Measurements from ENCODE around the gene TAP1. TPM values are rescaled to one million over a fixed set of nuclear protein-coding genes. Genes with fewer than 3 reads are reported as not detected.
A peak's percentile ranks its signal among the peaks of the same experiment; 100 is the strongest.

TAP1 gene
- total RNA-seq, 1 donor from 2014 or later: 50.6 TPM

DNA sequence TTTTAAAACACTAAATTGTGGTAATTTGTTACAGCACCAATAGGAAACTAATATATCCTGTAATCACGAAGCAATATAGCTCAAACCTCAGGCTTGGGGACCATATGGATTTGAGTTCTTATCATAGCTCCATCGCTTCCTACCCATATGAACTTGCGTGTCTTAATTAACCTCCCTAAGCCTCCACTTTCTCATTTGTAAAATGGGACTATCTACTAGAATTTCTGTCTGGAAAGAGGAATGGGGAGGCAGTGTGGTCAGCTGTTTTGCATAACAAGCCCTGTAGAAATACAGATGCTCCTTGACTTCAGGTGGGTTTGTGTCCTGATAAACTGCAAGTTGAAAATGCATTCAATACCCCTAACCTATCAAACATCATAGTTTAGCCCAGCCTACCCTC lies 53.8 kb downstream of the TAP1 start:
- no peaks in the 10 kb centered on the region for H3K9me3 ChIP-seq
- TF ChIP-seq POLR2AphosphoS5 (IDR thresholded peaks at IDR 0.05; ENCODE audit: insufficient read depth in 1 of 2, low read depth in 1 of 2) (no peak), POLR2A (IDR thresholded peaks at IDR 0.05) (no peak)
- TF ChIP-seq, protein P1, sequence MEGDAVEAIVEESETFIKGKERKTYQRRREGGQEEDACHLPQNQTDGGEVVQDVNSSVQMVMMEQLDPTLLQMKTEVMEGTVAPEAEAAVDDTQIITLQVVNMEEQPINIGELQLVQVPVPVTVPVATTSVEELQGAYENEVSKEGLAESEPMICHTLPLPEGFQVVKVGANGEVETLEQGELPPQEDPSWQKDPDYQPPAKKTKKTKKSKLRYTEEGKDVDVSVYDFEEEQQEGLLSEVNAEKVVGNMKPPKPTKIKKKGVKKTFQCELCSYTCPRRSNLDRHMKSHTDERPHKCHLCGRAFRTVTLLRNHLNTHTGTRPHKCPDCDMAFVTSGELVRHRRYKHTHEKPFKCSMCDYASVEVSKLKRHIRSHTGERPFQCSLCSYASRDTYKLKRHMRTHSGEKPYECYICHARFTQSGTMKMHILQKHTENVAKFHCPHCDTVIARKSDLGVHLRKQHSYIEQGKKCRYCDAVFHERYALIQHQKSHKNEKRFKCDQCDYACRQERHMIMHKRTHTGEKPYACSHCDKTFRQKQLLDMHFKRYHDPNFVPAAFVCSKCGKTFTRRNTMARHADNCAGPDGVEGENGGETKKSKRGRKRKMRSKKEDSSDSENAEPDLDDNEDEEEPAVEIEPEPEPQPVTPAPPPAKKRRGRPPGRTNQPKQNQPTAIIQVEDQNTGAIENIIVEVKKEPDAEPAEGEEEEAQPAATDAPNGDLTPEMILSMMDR (IDR thresholded peaks at IDR 0.05): no peak
- no peak overlapping the region for H3K4me3 ChIP-seq
- intact Hi-C loops (cut with DNase I): loop anchor here (10.0 kb wide), 2 partner anchors 95 to 385 kb away; no protein-coding TSS in a partner anchor
- no peaks in the 10 kb centered on the region for H3K27me3 ChIP-seq
- H3K27ac ChIP-seq: no peak overlapping the region
- no peak for DNase-seq (ENCODE audit: extremely low spot score in 2 of 2)
- no peaks in the 10 kb centered on the region for H3K36me3 ChIP-seq
- no peaks in the 10 kb centered on the region for H3K4me1 ChIP-seq

DNA sequence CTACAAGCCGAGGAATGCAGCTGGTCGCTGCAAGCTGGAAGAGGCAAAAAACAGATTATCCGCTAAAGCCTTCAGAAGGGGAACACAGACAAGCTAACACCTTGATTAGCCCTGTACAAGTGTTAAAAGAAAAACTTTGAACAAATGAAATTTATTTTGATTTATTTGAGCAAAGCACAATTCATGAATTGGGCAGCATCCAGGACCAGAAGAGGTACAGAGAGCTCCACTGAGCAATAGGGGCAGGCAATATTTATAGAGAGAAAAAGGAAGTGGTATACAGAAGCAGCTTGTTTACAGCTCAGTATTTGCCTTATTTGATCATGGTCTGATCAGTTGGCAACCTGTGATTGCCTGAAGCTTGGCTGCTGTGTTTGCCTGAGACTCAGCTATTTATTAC lies 54.3 kb downstream of the TAP1 start:
- DNase-seq (ENCODE audit: extremely low spot score in 2 of 2): no peak
- Histone ChIP-seq H3K4me1 (no peaks in the 10 kb centered on the region), H3K27me3 (no peaks in the 10 kb centered on the region), H3K36me3 (no peaks in the 10 kb centered on the region), H3K9me3 (no peaks in the 10 kb centered on the region), H3K4me3 (no peak overlapping the region), H3K27ac (no peak overlapping the region)
- TF ChIP-seq POLR2A (IDR thresholded peaks at IDR 0.05) (no peak), POLR2AphosphoS5 (IDR thresholded peaks at IDR 0.05; ENCODE audit: insufficient read depth in 1 of 2, low read depth in 1 of 2) (no peak)
- TF ChIP-seq, protein P1 (IDR thresholded peaks at IDR 0.05): no peak
- intact Hi-C loops (cut with DNase I): loop anchor here (10.0 kb wide), 2 partner anchors 94 to 384 kb away; no protein-coding TSS in a partner anchor

DNA sequence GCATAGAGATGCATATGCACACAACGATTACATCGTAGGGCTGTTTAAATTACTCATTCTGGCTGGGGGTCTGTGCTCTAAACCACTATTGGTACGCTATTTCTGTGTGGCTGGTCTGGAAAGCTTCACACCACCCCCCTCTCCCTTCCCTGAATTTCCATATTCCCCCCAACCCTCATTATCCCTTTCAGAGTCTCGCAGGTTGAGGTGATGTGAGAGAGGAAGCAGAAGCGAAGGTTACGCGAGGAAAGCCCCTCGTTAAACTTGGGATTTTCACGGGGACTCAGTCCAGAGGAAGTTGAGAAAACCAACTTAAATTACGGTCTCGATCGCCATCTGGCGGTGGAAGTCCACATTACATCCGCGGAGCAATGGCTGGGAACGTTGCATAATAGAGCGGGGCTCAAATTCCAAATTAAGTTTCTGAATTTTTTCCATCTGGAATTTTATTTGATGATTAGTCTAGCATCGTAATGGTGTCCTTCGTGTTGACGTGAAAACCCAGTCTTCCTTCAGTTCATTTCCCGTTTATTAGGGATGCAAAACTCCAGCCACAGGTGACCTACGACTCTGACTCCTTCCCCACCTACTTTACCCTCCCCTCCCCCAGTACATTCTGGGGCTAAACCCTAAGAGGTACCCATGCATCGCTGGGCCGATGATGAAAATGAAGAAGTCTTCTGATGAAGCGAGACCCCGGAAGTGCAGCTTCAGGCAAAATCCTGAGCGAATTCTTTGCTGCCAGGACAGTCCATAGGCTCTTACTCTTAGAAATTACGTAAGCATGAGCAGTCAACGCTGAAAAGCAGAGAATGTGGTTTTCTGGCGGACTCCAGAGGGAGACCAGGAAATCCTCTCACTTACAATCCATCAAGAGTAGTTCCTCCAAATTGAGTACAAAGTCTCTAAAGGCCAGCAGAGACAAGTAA lies 56.4 kb downstream of the TAP1 start:
- no peak for TF ChIP-seq POLR2A (IDR thresholded peaks at IDR 0.05)
- peak in 1 of 2 donors; percentile 45 for TF ChIP-seq POLR2AphosphoS5 (IDR thresholded peaks at IDR 0.05; ENCODE audit: insufficient read depth in 1 of 2, low read depth in 1 of 2)
- TF ChIP-seq, protein P1 (IDR thresholded peaks at IDR 0.05): peak; percentile 83 to 97 (median 87)
- Histone ChIP-seq H3K4me1 (no peaks in the 10 kb centered on the region), H3K4me3 (no peak overlapping the region), H3K9me3 (no peaks in the 10 kb centered on the region), H3K27me3 (no peaks in the 10 kb centered on the region), H3K27ac (no peak overlapping the region), H3K36me3 (no peaks in the 10 kb centered on the region)
- intact Hi-C loops (cut with DNase I): loop anchor here (10.0 kb wide), 2 partner anchors 92 to 382 kb away; no protein-coding TSS in a partner anchor
- DNase-seq (ENCODE audit: extremely low spot score in 2 of 2): no peak

Small RNAs within 50 kb of the gene (small RNA-seq; reads per million reads assigned to genes)
- gene HLA-Z: not detected

Other genes with a start within 250 kb of the TAP1 start
- gene HLA-DQA1, start 216.3 kb downstream of the TAP1 start, total RNA-seq: 7.4 TPM
- 3.2 TPM for gene HLA-DQB1, start 187.0 kb downstream of the TAP1 start, total RNA-seq
- gene HLA-DQA2, start 112.3 kb downstream of the TAP1 start, total RNA-seq: 2.2 TPM
- 4.7 TPM for gene HLA-DQB2, start 90.2 kb downstream of the TAP1 start, total RNA-seq
- gene HLA-DOB, start 36.7 kb downstream of the TAP1 start, total RNA-seq: 2.7 TPM
- gene TAP2, start 15.0 kb downstream of the TAP1 start, total RNA-seq: 19.9 TPM
- 31.9 TPM for gene PSMB8, start 9.7 kb downstream of the TAP1 start, total RNA-seq
- gene PSMB9, start 488 bp upstream of the TAP1 start, total RNA-seq: 19.6 TPM
- gene HLA-DMB, start 87.3 kb upstream of the TAP1 start, total RNA-seq: 10.3 TPM
- 27.7 TPM for gene HLA-DMA, start 99.4 kb upstream of the TAP1 start, total RNA-seq
- gene BRD2, start 114.9 kb upstream of the TAP1 start, total RNA-seq: 125 TPM
- gene HLA-DOA, start 155.9 kb upstream of the TAP1 start, total RNA-seq: 30.2 TPM
- gene HLA-DPA1, start 219.9 kb upstream of the TAP1 start, total RNA-seq: 82.3 TPM
- gene HLA-DPB1, start 222.3 kb upstream of the TAP1 start, total RNA-seq: 94.8 TPM

Measured in vagina (tissue), 2 donors.